ENCODE results near the gene RALGAPA1. TPM values are rescaled to one million over a fixed set of nuclear protein-coding genes. Genes with fewer than 3 reads are reported as not detected.

Gene RALGAPA1
- total and polyA plus RNA-seq, 2 donors from 2014 or later, result 13.3 to 78.7 TPM

DNA sequence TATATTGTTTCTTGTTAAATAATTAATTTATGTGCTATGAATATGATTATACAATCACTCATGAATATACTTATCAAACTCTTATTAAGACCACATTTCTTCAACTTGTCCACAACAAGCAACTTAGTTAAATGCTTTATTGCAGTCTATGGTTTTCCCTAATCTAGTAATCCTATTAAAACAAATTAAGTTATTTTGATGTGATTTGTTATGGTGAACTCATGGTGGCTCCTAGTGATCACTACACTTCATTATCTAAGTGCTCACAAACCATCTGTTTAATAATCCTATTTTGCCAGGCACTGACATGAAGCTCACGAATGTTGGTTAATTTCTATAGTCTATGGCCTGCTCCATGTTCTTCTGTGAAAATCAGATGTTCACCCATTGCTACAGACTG, 232.2 kb downstream of the RALGAPA1 start:
- Histone ChIP-seq H3K4me1 (ENCODE audit: control insufficient read depth in 2 of 3, insufficient read depth in 2 of 3, low read depth in 1 of 3, low read length in 3 of 3) (no peaks in the 10 kb centered on the region), H3K27ac (ENCODE audit: low read depth in 2 of 2, low read length in 2 of 2) (no peak overlapping the region), H3K9ac (ENCODE audit: low read length in 3 of 3) (no peak overlapping the region), H3K27me3 (ENCODE audit: control insufficient read depth, insufficient read depth, low read length) (no peaks in the 10 kb centered on the region), H3K9me3 (ENCODE audit: control insufficient read depth in 2 of 3, insufficient read depth in 1 of 3, low read length in 3 of 3) (no peaks in the 10 kb centered on the region), H3K36me3 (ENCODE audit: control insufficient read depth in 2 of 3, insufficient read depth in 3 of 3, low read length in 3 of 3) (no peaks in the 10 kb centered on the region), H3K4me3 (ENCODE audit: low read length in 3 of 3) (no peak overlapping the region)
- FAIRE-seq (no peak), DNase-seq (no peak)
- intact Hi-C loops (cut with DNase I), result loop anchor here (5.0 kb wide), 1 partner anchor 90 kb away; no protein-coding TSS in a partner anchor
- TF ChIP-seq CTCF (IDR thresholded peaks at IDR 0.05; ENCODE audit: borderline replicate concordance, extremely low read depth, insufficient read depth), result no peak

- no peaks in the 10 kb centered on the region for H3K36me3 ChIP-seq (ENCODE audit: control insufficient read depth in 2 of 3, insufficient read depth in 3 of 3, low read length in 3 of 3)
- DNase-seq (no peak), FAIRE-seq (no peak)
- no peaks in the 10 kb centered on the region for H3K9me3 ChIP-seq (ENCODE audit: control insufficient read depth in 2 of 3, insufficient read depth in 1 of 3, low read length in 3 of 3)
- no peak for TF ChIP-seq CTCF (IDR thresholded peaks at IDR 0.05; ENCODE audit: borderline replicate concordance, extremely low read depth, insufficient read depth)
- no peaks in the 10 kb centered on the region for H3K4me1 ChIP-seq (ENCODE audit: control insufficient read depth in 2 of 3, insufficient read depth in 2 of 3, low read depth in 1 of 3, low read length in 3 of 3)
- no peak overlapping the region for H3K27ac ChIP-seq (ENCODE audit: low read depth in 2 of 2, low read length in 2 of 2)
- no peak overlapping the region for H3K9ac ChIP-seq (ENCODE audit: low read length in 3 of 3)
- no peak overlapping the region for H3K4me3 ChIP-seq (ENCODE audit: low read length in 3 of 3)
- intact Hi-C loops (cut with DNase I), result loop anchor here (5.0 kb wide), 1 partner anchor 91 kb away; no protein-coding TSS in a partner anchor
- no peaks in the 10 kb centered on the region for H3K27me3 ChIP-seq (ENCODE audit: control insufficient read depth, insufficient read depth, low read length)
Measured at GRCh38 chr14:35576260-35576659, 232.8 kb downstream of the RALGAPA1 start.

- Histone ChIP-seq H3K27ac (ENCODE audit: low read depth in 2 of 2, low read length in 2 of 2) (no peak overlapping the region), H3K4me3 (ENCODE audit: low read length in 3 of 3) (no peak overlapping the region), H3K27me3 (ENCODE audit: control insufficient read depth, insufficient read depth, low read length) (no peaks in the 10 kb centered on the region), H3K36me3 (ENCODE audit: control insufficient read depth in 2 of 3, insufficient read depth in 3 of 3, low read length in 3 of 3) (no peaks in the 10 kb centered on the region), H3K9me3 (ENCODE audit: control insufficient read depth in 2 of 3, insufficient read depth in 1 of 3, low read length in 3 of 3) (no peaks in the 10 kb centered on the region), H3K4me1 (ENCODE audit: control insufficient read depth in 2 of 3, insufficient read depth in 2 of 3, low read depth in 1 of 3, low read length in 3 of 3) (no peaks in the 10 kb centered on the region), H3K9ac (ENCODE audit: low read length in 3 of 3) (no peak overlapping the region)
- DNase-seq (no peak), FAIRE-seq (no peak)
- TF ChIP-seq CTCF (IDR thresholded peaks at IDR 0.05; ENCODE audit: borderline replicate concordance, extremely low read depth, insufficient read depth), result no peak
- intact Hi-C loops (cut with DNase I), result no loop called here
Measured at GRCh38 chr14:35573911-35574310, 235.2 kb downstream of the RALGAPA1 start.

DNA sequence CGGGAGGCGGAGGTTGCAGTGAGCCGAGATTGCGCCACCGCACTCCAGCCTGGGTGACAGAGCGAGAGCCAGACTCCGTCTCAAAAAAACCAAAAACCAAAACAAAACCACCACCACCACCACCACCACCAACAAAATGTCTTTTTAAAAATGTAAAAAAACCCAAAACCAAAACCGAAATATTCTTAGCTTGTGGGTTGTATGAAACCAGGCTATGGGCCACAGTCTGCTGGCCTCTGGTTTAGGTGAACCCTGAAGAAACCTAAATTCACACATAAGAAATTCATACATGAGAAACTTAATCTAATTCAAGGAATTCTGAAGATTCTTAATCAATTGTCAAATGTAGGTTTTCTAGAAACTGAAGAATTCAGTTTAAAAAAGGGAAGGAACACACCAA, 237.5 kb downstream of the RALGAPA1 start:
- no peak for FAIRE-seq

More for the DNA sequence above, 237.5 kb downstream of the RALGAPA1 start:
- Histone ChIP-seq H3K9ac (ENCODE audit: low read length in 3 of 3) (no peak overlapping the region), H3K36me3 (ENCODE audit: control insufficient read depth in 2 of 3, insufficient read depth in 3 of 3, low read length in 3 of 3) (no peaks in the 10 kb centered on the region), H3K27me3 (ENCODE audit: control insufficient read depth, insufficient read depth, low read length) (no peaks in the 10 kb centered on the region), H3K4me1 (ENCODE audit: control insufficient read depth in 2 of 3, insufficient read depth in 2 of 3, low read depth in 1 of 3, low read length in 3 of 3) (no peaks in the 10 kb centered on the region), H3K9me3 (ENCODE audit: control insufficient read depth in 2 of 3, insufficient read depth in 1 of 3, low read length in 3 of 3) (no peaks in the 10 kb centered on the region), H3K4me3 (ENCODE audit: low read length in 3 of 3) (no peak overlapping the region), H3K27ac (ENCODE audit: low read depth in 2 of 2, low read length in 2 of 2) (no peak overlapping the region)
- no peak for TF ChIP-seq CTCF (IDR thresholded peaks at IDR 0.05; ENCODE audit: borderline replicate concordance, extremely low read depth, insufficient read depth)
- intact Hi-C loops (cut with DNase I), result no loop called here
- no peak for DNase-seq
